KG1 (cell line): ENCODE data around the gene BSCL2.
"Not testable (repeated sequence)": the region's sequence is repeated elsewhere in the genome, so short reads cannot be mapped to it uniquely, and the experiment has no call there.

Experiments
- DNase-seq: peaks from one replicate; lab custom pipeline; 2025; lab: John Stamatoyannopoulos, UW

Gene BSCL2

DNA sequence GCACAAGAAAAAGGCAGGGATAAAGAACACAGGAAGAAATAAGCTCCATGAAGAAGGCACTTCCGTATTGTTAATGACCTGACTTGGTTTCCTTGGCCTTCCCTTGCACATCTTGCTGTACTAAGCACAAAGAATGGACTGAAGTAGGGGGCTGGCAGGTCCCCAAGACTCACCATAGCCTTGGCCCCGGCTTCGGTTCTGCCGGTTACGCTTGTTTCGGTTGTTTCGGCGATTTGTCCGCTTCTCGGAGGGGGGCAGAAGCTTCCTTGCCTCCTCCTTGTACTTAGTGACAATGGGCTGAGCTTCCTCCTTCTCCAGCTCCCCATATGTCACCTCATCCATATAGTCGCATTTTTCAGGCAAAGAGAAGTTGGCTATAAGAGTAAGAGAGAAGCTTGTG, 9.6 kb upstream of the BSCL2 start:
- DNase-seq = no peak

GRCh38 chr11:62716206-62716605, 9.0 kb upstream of the BSCL2 start:
- no peak for DNase-seq

- no peak for DNase-seq
Measured at GRCh38 chr11:62715150-62716130, 8.2 kb upstream of the BSCL2 start.

DNA sequence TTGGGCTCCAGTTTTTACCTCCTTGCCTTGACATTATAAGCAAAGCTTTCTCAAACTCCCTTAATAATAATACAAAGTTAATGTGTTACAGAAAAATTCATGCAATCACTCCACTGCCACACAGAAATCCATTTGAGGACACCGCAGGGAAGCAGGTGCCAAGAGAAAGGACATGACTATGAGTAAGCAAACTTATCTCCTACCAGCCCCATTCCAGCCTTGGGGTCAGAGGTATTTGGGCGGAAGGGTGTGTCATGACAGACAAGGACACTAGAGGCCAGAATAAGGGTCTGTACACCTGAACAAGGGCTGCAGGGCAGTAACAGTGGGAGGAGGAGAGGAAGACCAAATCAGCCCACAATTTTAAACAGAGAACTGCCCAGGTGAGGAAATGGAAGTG, 6.1 kb upstream of the BSCL2 start:
- no peak for DNase-seq

DNA sequence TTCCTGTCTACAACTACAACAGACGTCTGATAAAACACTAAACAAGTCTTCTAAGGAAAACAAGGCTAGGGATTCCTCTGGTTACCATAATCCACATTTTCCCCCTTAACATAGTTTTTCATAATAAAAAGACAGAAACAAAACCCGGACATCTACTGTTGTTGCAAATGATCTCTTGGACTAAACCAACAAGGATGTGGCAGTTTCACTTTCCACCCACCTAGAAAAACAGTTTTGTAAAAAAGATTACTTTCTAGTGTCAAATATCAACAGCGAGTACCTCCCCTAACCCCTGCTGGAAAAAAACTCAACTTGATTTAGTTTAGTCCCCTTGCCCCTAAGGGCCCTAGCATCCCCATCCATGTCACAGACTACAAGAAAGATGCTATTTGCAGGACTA, 5.6 kb upstream of the BSCL2 start:
- DNase-seq = no peak

DNA sequence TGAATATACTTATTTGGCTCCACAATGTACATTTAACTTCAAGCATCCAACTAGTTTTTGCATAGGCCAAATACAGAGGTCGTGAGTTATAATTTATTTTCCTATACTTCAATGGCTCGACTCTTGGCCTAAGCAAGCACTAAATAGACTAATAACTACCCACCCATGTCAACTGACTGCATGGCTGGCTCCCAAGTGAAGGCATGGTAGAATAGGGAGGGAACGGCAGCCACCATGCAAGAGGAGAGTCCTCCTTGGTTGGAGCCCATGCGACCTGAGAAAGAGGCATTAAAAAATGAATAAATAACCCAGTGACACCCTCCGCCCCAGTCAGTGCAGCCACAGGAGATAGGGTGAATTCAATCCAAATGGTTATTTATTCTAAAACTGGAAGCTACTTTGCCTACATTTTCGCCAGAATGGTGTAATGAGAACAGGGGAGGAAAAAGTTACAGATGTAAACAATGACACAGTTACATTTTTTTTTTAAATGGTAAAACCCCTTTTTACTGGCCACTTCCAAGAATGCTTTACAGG, 5.1 kb upstream of the BSCL2 start:
- DNase-seq = no peak

- DNase-seq = no peak
Measured at GRCh38 chr11:62710001-62710345, 2.7 kb upstream of the BSCL2 start.

GRCh38 chr11:62709247-62710000, 2.2 kb upstream of the BSCL2 start:
- no peak for DNase-seq

DNA sequence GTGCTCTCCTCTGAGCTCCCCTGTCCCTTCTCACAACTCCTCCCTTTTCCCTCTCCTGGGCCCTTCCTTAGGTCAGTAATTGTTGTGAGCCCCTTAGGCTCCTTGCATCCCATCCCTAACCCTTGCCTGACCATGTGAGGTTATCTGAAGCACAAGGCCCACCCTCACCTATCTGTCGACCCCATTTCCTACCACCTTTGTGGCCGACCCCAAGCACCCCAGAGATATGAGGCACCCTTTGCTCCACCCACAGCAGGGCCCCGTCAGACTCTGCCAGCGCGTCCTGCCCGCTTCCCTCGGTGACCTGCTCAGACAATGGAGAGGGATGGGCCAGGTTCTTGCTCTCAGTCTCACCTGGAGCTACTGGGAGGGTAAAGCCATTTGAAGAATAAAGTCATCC, 1.6 kb upstream of the BSCL2 start:
- no peak for DNase-seq

- no peak for DNase-seq
Measured at GRCh38 chr11:62708392-62708791, 1.2 kb upstream of the BSCL2 start.

- no peak for DNase-seq
Measured at GRCh38 chr11:62706850-62707247, 375 bp downstream of the BSCL2 start.

DNA sequence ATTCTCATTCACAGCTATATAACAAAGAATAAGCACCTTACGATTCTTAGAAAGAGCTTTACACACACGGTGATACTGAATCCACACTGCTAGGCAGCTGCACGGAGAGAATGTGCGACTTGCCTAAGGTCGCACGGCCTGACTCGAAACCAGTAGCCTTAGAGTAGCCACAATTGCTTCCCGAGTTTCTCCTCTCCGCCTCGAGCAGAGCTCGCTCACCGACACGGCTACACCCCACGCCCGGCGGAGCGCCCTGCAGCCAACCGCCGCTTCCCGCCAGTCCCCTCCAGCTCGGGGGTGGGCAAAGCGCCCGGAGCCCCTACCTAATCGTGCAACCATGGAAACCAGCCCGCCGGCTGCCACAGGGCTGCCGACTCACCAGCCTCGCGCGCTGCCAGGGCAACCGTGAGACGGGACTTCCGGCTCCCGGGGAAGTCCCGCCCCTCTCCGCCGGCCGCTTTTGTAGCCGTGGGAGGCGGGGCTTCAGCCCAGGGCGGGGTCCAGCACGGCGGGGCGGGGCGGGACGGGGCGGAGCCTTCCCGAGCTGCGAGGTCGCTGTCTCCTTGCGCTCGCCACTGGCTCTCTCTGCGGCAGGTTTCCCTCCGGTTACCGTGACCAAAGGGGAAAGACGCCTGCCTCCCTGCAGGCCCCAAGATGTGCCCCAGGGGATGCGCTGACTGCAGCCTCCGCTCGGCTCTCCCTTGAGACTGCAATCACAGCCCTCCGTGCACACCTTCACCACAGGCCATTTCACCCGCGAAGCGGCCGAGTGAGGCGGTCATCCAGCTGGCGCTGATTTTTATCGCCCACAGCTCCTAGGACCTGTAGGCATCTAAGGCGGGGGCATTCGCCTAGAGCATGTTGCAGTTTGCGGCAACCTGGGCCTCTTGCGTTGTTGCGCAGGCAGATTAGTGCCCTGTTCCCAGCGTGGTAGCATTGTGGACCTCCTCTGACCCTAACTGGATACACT, 1.1 kb downstream of the BSCL2 start:
- DNase-seq = peak; percentile 94

- DNase-seq = no peak
Measured at GRCh38 chr11:62705413-62705812, 1.8 kb downstream of the BSCL2 start.

GRCh38 chr11:62703921-62704320, 3.3 kb downstream of the BSCL2 start:
- not testable (repeated sequence) for DNase-seq

- no peak for DNase-seq
Measured at GRCh38 chr11:62702246-62702645, 5.0 kb downstream of the BSCL2 start.

DNA sequence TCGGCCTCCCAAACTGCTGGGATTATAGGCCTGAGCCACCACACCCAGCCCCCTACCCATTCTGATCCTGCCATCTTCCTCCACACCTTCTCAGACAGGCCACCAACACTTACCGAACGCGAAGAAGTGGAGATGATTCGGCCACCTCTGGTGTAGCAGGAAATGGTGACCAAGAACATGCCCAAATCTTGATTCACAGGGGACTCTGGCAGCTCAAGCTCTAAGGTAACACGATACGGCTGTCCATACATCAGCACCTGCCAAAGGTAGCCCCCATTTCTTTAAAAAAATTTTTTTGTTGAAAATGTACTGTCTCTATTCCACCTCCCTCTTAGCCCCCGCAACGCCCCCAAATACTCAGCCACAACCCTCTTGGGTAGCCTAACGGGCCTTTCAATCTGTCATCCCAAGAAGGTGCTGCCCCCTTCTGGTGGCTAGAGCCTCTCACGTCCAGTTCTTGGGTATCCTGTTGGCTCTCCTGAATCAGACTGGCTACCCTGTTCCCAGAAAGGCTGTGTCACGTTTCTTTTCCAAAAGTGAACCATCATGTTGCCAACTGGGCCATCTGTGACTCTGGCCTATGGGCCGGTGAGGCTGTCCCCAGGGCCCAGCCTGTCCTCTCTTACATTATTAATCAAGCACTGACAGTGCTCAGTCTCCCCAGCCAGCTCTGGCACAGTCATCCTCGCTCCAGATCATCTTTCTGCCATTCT, 12.6 kb downstream of the BSCL2 start:
- peak; percentile 72 for DNase-seq

DNA sequence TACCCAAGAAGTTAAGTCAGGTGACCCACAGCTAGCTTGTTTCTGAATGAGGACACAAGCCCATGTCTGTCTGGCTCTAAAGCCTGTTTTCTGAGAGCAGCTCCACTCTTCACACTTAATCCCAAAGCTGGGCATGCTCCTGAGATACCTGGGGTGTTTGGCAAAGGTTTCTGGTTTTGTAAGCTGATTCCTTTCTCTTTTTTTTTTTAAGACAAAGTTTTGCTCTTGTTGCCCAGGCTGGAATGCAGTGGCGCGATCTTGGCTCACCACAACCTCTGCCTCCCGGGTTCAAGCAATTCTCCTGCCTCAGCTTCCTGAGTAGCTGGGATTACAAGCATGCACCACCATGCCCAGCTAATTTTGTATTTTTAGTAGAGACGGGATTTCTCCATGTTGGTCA, 13.6 kb downstream of the BSCL2 start:
- DNase-seq = not testable (repeated sequence)

DNA sequence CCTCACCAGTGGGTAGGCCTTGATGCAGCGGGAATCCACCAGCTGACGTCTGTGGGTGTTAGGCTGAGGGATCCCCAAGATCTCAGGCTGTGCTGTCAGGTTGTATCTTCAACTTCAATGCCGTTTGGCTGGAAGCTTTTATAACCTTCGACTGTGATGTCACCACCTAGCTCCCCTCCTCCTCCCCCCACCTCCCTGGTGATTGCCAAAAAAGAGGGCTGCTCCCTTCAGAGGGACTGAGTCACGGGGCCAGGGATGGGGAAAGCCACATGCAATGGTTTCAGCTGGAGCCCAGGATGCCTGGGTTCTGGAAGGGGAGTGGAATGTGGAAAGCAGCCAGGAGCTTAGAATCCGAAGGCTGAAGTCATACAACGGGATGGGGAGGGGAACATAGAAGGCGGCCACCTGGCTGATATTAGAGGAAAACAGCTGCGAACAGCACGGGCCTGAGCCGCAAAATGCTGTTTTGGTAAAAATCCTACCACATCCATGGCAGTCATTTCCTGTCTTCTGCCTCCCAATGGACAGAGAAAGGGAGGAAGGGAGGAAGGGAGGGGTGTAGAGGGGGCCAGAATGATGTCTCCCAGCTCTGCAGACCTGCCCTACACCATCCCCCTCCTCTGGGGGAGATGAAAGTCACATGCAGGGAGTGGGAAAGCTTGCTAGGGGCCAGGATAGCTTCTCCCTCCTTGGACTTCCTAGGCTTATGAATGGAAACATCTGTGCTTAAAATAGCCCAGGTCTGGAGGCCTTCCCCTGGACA, 17.6 kb downstream of the BSCL2 start, which contains the start of gene LRRN4CL:
LRRN4CL (minus strand) TSS at position 110 of the 763 bp plus-strand sequence. CDS start 1,022 bp downstream, outside the sequence.
- no peak for DNase-seq

DNA sequence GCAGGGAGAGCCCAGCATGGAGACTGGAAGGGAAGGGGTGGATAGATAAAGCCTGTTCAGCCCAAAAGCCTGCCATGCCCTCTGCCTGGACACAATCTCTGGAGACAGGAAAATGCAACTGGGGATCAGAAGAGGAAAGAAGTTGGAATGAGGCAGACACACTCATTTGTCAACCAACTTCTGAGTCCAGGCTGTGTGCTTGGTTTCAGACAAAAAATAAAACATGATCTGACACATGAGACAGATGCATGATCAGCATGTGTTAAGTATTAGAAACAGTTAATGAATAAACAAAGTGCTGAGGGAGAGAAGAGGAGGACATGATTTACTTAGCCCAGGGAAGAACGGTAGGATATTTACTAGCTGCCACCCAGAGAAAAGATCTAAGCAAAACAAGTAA, 18.7 kb downstream of the BSCL2 start:
- no peak for DNase-seq
